GM19351 (cell line): ENCODE measurements around the gene ITPKB.

Source experiments
- ATAC-seq: cut with Tn5 transposase; IDR thresholded peaks from one replicate; pipeline ENCODE4 v1.9.1; 2021; ENCODE audit warnings: mild to moderate bottlenecking, moderate library complexity; ENCODE audit not compliant: unreplicated experiment

ITPKB gene

DNA sequence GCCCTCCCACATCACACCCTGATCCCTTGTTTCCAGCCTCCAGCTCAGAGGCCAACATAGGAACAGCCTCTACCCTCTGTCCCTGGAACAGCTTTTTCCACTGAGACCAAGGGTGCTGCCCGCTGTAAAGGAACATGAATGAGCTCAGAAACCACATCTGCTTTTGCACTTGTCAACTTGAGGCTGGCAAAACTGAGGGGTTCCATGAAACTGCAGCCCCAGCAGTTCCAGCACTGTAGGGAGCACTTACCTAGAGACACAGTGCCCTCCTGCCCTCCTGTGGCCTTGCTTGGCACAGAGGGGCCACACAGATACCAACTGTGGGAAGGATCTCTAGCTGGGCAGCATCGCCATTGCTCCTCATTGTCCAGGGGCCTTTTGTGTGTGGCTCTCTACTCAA lies 51.7 kb downstream of the ITPKB start:
- ATAC-seq = no peak

DNA sequence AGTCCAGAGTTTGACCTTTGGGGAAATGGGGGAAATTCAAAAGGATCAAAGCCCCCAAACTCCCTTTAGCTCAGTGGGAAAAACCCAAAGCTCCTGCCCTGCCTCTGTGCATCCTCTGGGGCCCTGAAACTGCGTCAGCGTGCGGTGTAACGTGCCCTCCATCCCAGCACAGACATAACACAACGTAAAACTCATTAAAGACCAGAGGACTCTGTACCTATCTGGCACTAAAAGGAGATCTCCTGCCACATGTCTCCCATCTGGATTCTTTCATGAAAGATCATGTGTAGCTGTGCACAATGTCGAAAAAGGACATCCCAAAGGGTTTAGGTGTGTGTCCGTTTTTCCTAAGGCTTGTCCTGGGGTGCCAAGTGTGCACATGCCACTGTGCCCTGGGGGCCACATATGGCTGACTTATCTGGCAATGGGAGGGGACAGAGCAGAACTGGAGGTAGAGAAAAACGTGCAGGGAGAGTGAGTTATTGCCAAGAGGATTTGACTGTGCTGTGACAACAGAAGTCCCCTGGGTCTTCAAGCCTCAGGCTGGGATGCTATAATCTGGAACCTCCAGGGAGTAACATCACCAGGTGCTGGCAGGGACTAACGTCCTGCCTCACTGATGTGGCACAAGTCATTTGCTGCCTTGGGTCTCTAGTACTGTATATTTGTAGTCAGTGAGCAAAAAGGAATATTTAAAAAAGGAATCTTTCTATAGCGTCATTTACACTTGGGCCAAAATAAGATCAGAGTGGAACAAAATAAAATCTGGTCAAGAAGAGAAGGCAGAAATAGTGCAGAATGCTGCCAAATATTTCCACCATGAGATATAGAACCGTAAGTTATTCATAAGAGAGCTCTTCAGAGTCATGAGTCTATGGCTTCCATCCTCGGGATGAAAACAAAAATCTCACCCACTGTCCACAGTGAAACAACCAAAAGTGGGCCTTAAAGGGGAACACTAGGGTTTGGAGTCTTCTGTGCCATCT lies 52.3 kb downstream of the ITPKB start:
- ATAC-seq = no peak

DNA sequence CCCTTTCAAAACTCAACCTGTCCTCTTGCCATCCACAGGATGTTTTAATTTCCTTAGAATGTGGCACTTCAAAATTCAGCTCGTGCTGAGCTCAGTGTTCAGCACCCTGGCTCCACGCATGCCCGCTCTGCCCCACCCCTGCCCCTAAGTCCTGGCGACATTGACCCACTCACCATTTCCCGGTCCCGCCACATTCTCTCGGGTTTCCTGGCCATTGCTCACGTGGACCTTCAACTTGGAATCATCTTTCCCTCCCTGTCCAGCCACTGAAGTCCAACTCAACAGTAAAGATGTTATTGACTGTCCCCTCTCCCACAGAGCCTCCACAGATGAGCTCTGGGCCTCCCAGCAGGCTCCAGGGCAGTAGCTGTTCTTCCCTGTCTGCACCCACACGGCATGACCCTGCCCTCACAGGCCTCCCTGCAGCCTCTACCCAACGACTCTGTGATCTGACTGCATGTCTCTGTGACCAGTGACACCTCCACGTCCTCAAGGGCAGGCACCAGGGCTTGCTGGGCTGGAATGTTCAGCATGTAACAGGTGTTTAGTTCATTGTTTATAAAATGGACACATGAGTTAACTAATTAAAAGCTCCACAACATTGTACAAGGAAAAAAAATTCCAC lies 53.8 kb downstream of the ITPKB start:
- no peak for ATAC-seq

DNA sequence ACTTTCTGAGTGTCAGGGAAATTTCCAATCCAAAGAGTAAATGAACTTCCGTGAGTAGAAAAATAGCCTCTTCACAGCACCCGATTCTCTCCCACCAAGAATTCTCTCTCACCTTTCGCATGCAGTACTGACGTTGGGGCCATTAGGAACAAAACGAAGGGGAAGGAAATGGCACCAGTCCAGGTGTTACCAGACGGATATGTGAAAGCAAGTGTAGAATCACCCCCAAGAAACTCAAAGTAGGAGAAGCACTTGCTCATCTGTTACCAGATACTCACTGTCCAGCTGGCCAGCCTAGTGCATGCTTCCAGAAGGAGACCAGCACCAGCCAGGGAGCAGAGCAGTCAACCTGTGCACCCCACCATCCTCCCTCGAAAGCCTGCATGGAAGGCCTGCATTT lies 55.1 kb downstream of the ITPKB start:
- ATAC-seq = no peak

DNA sequence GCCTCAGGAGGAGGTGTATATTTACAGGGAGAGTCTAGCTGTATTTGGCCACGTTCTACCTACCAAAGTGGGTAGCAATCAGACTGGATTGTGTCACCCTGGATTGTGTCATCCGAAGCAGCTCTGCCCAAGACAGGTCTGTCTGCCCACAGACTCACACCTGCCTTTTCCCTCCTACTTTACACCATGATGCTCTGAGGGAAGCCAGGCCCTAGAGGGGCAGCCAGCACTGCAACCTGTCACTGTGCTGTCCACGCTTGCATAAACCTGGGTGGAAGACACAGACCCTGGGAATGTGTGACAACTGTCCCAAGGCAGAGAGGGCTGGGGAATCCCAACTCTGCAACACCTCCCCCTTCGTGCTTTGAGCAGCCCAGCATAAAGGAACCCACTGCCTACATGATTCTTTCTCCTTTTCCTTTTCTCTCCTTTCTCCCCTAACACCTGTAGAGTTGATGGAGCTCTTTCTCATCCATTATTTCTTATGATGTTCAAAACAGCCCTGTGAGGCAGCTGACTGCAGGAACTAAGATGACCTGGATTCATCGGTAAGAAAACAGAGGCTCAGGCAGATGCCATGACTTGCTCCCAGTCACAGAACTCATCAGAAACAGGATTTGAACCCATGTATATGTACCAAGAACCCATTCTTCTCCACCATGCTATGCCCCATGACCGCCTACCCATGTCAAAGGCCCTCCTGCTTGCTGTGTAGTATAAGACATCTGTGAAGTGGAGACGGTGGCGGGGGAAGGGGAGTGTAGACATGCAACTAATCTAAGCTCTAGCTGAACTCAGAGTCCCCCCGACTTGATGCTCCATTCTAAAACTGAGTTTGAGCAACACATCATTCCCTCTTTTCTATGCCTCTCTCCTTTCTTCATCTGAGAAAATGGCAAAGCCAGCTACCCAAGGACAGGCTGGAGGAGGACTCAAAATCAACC lies 55.9 kb downstream of the ITPKB start:
- no peak for ATAC-seq

DNA sequence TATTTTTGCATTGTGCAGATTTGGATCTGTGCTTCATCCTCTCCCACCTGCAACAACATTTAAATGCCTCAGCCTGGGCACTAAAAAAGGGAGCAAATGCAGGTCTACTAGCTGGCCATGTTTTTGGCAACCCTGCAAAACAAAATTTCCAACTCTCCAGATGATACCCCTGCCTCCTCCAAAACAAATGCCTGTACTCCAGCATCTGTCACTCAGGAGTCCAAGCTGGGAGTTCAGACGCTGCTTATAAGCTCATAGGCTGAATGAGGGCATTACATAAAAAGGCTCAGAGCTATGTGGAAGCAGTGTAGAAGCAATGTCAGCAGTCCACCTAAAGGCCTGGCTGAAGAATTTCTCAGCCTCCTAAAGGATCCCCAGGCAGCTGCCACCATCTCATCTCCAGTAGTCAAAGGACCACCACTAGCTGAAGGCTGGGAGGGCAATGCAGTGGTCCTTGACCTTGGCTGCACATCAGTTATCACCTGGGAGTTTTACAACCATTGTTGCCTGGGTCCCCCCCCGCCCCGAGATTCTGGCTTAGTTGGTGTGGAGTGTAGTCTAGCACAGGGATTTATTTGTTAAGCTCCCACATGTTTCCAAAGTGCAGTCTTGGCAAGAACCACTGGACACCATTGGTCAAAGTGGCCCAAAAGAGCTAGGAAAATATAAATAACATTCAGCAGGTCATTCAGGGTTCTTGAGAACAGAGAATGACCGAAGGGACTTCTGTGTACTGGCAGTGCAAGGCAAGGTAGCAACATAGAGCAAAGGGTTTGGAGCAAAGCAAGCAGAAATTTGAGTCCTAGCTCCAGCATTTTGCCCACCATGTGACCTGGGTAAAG lies 57.2 kb downstream of the ITPKB start:
- ATAC-seq = no peak

DNA sequence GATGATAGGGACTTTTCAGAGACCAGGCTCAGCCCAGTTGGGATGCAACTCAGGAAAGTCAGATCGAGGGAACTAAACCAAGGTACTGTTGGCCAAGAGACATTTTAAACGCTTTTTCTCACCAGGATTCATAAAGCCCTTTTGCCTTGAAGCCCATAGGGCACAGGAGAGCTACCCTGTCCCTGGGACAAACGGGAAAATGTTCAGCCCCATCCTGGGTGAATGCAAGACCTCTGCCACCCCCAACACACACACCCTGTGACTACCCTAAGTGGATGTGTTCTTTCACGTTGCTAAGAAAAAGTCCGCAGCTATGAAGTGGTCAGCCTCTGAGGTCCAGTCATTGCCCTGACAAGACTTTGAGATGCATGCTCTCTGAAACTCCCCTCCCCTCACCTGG lies 58.4 kb downstream of the ITPKB start:
- no peak for ATAC-seq

DNA sequence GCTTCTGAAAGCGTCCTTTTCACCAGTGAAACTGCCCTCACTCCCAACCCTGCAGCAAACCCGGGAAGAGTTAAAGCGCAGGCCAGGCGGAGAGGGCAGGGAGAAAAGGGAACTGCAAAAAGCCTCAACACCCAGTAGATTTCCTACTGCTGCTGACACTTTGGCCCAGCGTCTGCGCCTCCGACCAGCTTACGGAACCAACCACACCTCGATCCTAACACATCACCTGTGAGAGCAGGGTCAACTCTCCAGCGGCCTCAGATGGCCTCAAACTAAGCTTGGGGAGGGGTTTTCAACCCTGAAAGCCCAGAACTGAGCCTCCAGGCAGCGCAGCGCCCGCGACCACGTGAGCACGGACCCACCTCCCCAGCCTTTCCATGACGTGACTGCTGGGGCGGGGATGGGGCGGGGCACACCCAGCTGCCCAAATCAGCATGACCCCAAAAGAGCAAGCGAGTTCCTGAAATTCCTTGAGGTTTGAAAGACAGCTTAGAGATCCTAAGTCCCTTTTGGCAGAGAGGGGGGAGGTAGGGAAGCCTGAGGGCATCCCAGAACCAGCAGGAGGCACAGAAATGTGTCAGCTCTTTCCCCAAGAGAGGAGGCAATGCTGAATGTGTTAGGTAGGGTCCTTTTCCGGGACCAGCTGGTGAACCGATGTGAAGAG lies 59.1 kb downstream of the ITPKB start:
- peak; percentile 42 for ATAC-seq

DNA sequence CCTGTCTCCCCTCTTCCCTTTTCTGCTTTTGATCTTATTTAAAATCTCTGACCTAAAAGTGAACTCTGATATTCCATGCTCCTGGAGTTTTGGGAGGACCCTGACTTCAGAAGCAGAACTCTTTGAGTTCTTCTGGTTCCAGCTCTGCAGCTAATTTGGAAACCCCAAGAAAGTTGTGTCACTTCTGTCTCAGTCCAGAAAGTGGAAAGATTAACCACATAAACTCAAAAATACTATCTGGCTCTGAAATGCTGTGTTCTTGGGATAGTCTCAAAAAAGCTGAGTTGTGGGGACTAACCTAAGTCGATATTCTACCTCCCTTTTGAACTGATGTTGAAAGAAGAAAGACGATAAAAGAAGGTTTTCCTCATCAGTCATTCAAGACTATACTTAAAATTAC lies 59.8 kb downstream of the ITPKB start:
- no peak for ATAC-seq

DNA sequence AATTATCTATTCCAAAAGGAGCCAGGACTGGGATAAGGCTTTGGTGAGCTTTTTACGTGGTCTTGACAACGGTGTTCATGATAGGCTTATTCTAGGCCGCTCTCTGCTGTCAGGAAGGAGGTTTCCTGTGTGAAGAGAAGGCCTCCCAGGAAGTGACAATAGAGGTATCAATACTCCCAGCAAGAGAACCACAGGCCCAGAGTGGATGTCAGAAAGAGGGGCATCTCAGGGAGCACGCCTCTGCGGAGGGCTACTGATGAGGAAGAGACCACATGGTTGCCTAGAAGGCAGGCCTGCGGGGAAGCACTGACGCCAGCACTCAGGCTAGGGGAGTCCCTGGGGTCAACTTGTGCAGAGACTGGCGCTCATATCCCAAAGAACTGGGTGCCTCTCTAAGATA lies 60.4 kb downstream of the ITPKB start:
- ATAC-seq = no peak

DNA sequence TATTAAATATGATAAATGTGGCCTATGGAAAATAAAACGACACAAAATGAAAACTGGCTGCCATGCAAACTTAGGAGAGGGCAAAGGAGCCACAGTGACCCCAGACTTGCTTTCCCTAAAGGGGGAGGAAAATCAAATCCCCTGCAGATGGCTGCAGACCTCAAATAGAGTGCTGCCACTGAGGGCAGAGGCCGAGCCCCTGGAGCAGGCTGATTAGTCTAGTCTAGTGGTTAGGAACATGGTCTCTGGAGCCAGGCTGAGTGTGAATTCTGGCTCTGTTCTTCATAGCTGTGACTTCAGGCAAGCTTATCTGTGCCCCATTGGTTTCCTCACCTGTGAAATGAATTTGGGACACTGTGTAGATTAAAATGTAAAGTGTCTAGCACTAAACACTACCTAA lies 60.8 kb downstream of the ITPKB start:
- ATAC-seq = no peak

DNA sequence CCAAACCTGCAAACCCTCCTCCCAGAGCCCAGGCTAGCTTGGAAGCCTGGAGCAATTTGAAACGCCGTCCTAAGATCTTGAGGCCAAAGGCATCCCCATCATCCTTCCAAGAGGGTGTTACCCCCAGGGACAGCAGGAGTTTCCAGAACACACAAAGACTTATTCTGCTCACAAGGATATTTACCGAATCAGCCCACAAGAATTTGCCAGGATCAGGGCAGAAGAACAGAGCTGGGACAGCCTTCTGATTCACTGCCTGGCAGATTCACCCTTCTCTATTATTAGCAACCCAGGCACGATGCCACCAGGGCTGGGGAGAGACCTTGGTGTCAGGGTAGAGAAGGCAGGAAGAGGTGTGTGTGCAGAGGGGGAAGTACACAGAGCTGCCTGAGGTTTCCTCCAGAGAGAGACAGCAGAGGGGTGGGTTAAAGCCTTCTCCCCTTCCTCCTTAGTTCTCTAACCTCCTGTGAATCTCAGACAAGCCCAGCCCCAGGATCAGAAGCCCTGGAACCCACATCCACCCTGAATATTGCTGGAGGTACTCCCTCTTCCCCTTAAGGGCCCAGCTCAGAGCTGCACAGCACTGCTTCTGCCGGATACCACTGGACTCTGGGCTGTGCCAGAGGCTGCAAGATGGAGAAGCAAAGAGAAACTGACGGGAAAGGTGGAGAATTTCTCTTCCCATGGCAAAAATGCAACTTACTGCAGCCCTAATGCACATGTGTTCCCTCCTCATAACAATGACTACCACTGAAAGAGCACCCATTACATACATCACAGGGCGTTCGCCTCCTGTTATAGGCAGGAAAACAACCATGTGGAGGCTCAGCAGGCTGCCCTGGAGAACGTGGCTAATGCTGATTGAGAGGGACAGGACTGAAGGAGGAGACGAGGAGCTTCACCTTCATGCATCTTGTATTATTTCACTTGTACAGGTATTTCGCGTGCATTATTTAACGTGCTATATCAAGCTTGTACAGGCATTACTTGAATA lies 61.8 kb downstream of the ITPKB start:
- no peak for ATAC-seq

DNA sequence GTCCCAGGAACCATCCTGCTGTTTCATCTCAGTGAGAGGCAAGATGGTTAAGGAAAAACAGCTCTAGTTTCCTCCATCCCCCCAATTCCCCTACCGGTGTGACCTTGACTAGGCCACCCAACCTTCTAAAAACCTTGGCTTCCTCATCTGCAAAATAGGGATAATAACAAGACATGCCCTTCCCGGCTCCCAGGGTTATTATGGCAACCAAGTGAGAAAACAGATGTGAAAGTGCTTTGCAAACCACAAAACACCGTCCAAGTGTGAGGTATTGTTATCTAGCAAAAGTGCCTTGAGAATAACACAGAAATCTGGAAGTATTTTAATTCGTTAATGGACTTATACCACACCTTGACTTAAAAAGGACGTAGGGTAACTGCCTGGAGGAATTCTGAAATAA lies 62.7 kb downstream of the ITPKB start:
- no peak for ATAC-seq

DNA sequence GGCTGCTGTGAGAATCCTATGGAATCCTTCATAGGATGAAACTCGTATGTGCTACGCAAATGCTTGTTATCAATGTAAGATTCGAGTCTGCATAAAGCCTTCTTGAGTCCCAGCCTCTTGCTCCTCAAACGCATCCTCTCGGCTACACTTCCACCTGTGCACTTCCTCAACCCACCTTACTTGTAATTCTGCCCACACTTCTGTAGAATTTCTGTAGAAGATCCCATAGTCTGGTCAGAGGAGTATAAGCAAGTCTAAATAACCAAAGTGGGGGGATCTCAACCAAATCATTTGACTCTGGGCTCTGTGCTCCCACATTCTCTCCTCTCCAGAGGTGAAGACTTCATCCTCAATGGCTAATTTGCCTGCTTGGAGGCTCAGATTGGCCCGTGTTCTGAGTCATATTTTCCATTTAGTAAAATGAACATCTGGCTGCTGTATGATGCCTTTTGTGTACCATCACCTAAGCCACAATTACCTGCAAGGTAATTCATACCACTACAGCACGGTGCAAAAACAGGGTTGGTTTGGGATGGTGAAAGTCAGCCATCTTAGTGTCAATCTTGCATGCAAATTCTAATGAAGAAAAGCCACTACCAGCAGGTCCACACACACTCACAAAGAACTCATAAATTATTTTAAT lies 63.2 kb downstream of the ITPKB start:
- no peak for ATAC-seq

DNA sequence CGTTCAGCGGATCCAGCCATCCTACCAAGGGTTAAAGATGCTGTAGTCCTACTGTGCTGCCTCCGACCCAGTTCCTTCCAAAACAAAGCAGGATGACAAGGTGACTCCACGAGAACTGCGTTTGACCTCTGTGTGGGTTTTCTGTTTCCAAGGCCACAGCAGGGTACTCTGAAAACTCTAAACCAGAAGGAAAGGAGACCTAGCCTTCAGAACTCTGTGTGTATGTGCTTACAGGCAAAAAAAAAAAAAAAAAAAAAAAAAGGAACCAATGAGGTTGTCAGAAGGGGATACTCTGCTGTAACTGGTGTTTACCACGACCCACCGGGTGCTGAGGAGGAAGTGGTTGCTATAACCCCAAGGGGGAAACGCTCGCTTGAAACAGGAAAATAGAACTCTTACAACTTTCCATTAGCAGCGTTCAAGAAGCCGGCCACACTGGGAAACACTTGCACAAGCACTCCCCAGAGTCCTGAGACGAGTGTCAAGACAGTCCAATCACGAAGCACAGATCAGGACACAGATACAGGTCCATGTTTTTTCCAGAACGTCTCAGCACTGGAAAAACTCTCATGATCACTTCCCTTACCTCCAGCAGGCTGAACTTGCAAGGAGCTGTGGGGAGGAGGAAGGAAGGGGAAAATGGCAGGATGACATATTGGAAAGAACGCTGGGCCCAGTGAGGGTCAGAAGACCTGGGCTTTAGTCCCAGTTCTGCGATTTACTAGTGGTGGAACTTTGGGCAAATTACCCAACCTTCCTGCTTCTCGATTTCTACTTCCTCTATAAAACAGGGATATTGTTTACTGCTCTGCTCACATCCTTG lies 64.0 kb downstream of the ITPKB start:
- peak; percentile 77 for ATAC-seq

DNA sequence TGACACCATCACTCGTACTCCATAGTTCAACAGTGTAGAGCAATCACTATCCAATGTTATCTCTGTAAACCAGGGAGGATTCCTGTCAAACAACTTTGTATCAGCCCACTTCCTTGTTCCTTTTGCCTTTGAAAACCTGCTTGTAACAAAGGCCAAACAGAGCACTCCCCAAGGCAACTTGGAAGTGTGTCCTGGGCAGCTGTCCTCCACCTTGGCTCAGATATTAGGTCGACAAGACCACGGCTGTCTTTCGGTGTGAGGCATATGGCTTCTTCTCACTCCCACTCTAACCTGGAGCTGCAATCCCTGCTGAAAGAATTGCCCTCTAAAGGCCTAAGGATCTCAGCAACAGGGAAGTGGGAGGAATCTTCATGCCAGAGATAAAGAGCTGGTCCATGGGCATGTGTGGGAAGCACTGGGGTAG lies 66.7 kb downstream of the ITPKB start:
- ATAC-seq = no peak

DNA sequence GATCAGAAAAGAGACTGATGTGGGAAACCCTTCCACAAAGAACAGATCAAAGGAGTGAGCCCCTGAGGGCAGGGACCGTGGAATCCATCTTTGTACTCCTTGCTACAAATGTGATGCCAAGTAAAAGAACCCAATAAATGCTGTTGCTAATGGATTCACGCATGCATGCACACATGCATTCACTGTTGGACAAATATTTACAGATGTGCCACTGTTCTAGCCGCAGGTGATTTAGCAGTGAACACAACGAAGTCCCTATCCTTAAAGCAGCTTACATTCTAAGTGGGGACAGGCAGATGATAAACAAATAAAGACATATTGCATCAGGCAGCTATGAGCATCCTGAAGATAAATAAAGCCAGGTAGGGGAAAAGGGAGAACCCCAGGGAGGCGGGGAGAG lies 67.8 kb downstream of the ITPKB start:
- no peak for ATAC-seq
